K562 (cell line): ENCODE data around the gene STT3A. TPM values are rescaled to one million over a fixed set of nuclear protein-coding genes. Genes with fewer than 3 reads are reported as not detected.

Experiments
- EGR1 ChIP-seq: fragments of 450-650 bp; conservative IDR thresholded peaks from 2 replicates; pipeline ENCODE4 v1.6.1; 2017; ENCODE audit warnings: mild to moderate bottlenecking
- EZH2 ChIP-seq: IDR thresholded peaks from 2 replicates; pipeline ENCODE4 v1.6.1; 2012; ENCODE audit warnings: low read depth, mild to moderate bottlenecking, inconsistent platforms, low read length, borderline replicate concordance
- ILK ChIP-seq: fragments of 450-650 bp; IDR thresholded peaks from 2 replicates; pipeline ENCODE4 v1.6.1; 2016; ENCODE audit warnings: missing genetic modification characterization, low read depth, mild to moderate bottlenecking, missing compliant biosample characterization, moderate library complexity, borderline replicate concordance
- MGA ChIP-seq: fragments of 450-650 bp; IDR thresholded peaks from 2 replicates; pipeline ENCODE4 v1.6.1; 2016; ENCODE audit warnings: mild to moderate bottlenecking, moderate library complexity
- PRDM10 ChIP-seq: fragments of 450-650 bp; IDR thresholded peaks from 2 replicates; pipeline ENCODE4 v1.6.1; 2018; ENCODE audit not compliant: partially characterized antibody
- PTRF ChIP-seq: fragments of 450-650 bp; IDR thresholded peaks from 2 replicates; pipeline ENCODE4 v1.6.1; 2016; ENCODE audit warnings: mild to moderate bottlenecking, missing genetic modification characterization, missing compliant biosample characterization
- SREBF1 ChIP-seq: fragments of 150-350 bp; IDR thresholded peaks from 2 replicates; pipeline ENCODE4 v1.6.1; 2014; ENCODE audit warnings: antibody characterized with exemption, low read depth, low read length, borderline replicate concordance
- ZNF12 ChIP-seq: sonication (generic); formaldehyde crosslinking; IDR thresholded peaks from 2 replicates; pipeline ENCODE4 v1.4.0; 2020; ENCODE audit warnings: mild to moderate bottlenecking, missing genetic modification reagents
- polyA plus RNA-seq, 8 experiments: library from polyadenylated mRNA; depleted of rRNA in 4 of 8; stranded (reverse) in 5 of 8; unstranded in 3 of 8; fragments of >200 nt; fragmentation: Nextera tagmentation in 2 of 8; fragmentation: Illumina TruSeq in 1 of 8; extraction: Ambion mirVana in 2 of 8; extraction: Trizol in 1 of 8; gene quantifications; 2 replicates each; pipeline versions ENCODE4 v1.2.1 to v1.2.3, GENCODE V29; 2011 to 2014; ENCODE audit warnings: inconsistent platforms in 1 of 8, missing spikeins in 1 of 8
- total RNA-seq, 7 experiments: library from RNA; depleted of rRNA in 6 of 7; stranded (reverse); fragments of >200 nt in 6 of 7; fragmentation: Illumina TruSeq in 2 of 7; extraction: Trizol in 2 of 7; gene quantifications; 2 replicates each; pipeline versions ENCODE4 v1.2.1 to v1.2.3, GENCODE V29; 2011 to 2021; ENCODE audit warnings: low replicate concordance in 1 of 7

Gene STT3A
- total and polyA plus RNA-seq, 9 of the 15 experiments (the other 6 are each of a cell fraction or from before 2014, with no cell fraction given), result 70.7 to 330 (median 192) TPM

GRCh38 chr11:125551835-125552342 lies 40.8 kb upstream of the STT3A start (continued):
- no peak; the same call in 1 of the 2 replicates for TF ChIP-seq MGA
- TF ChIP-seq EZH2, result no peak
- TF ChIP-seq ZNF12 (CRISPR knock-in tag), result no peak
- TF ChIP-seq PRDM10, result peak; percentile 93
- TF ChIP-seq EGR1, result no peak
- no peak for TF ChIP-seq SREBF1
- TF ChIP-seq PTRF, result peak; percentile 48; the same call in 1 of the 2 replicates
- TF ChIP-seq ILK, result 0 out of 2 replicates have a peak, but pooled peaks have one; percentile 11
